ENCODE results near the gene ITGA7. TPM values are rescaled to one million over a fixed set of nuclear protein-coding genes. Genes with fewer than 3 reads are reported as not detected.

ITGA7 gene
- polyA plus RNA-seq, 1 experiment: 11.6 TPM

DNA sequence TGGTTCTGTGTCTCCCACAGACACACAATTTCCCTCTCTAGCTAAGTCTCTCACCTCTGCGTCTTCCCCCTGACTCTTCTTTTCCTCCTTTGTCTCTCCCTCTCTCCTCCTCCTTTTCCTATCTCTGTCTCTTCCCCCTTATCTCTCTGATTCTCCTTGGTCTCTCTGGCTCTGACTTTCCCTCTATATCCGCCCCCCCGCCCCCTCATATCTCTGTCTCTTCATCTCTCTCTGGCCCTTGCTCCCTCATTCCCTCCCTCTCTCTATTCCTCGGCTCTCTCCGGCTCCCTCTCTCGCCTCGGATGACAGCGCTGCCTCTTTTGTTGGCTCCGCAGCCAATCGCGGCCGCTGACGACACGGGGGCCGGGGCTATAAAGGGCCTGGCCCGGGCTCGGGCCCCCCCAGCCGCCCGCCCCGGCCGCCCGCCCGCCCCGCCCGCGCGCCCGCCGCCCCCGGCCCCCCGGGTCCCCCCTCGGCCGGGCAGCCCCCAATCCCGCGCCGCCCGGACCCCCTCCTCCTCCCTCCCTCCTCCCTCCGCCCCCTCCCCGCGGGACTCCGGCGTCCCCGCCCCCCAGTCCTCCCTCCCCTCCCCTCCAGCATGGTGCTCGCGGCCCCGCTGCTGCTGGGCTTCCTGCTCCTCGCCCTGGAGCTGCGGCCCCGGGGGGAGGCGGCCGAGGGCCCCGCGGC lies 35.2 kb upstream of the ITGA7 start, which contains the start of gene GDF11:
TSS of gene GDF11 (plus strand) at position 404 of the 687 bp plus-strand sequence. CDS start at position 599, 195 bp downstream.
- Histone ChIP-seq H3K4me3 (ENCODE audit: low read depth, low read length) (peak within 1 kb of the TSS; percentile 54), H3K36me3 (ENCODE audit: control insufficient read depth, insufficient read depth, low read length) (no peaks in the 10 kb centered on the region), H3K27me3 (ENCODE audit: control insufficient read depth, insufficient read depth, low read length) (no peaks in the 10 kb centered on the region)
- ChIA-PET POLR2A (interaction anchor here (0.6 kb wide), 1 partner anchor 242 kb away, joined by 5 read pairs; no protein-coding TSS in a partner anchor), CTCF (interaction anchor here (0.8 to 10.9 kb wide), 11 partner anchors 9 to 287 kb away, joined by 3 to 86 read pairs (median 3); partner anchors contain the start of genes DGKA, DNAJC14, SARNP and SUOX)
- TF ChIP-seq, protein P1, sequence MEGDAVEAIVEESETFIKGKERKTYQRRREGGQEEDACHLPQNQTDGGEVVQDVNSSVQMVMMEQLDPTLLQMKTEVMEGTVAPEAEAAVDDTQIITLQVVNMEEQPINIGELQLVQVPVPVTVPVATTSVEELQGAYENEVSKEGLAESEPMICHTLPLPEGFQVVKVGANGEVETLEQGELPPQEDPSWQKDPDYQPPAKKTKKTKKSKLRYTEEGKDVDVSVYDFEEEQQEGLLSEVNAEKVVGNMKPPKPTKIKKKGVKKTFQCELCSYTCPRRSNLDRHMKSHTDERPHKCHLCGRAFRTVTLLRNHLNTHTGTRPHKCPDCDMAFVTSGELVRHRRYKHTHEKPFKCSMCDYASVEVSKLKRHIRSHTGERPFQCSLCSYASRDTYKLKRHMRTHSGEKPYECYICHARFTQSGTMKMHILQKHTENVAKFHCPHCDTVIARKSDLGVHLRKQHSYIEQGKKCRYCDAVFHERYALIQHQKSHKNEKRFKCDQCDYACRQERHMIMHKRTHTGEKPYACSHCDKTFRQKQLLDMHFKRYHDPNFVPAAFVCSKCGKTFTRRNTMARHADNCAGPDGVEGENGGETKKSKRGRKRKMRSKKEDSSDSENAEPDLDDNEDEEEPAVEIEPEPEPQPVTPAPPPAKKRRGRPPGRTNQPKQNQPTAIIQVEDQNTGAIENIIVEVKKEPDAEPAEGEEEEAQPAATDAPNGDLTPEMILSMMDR (IDR thresholded peaks at IDR 0.05; ENCODE audit: insufficient read depth, low read depth, low read length): no peak
- DNase-seq (ENCODE audit: low read depth): no peak

DNA sequence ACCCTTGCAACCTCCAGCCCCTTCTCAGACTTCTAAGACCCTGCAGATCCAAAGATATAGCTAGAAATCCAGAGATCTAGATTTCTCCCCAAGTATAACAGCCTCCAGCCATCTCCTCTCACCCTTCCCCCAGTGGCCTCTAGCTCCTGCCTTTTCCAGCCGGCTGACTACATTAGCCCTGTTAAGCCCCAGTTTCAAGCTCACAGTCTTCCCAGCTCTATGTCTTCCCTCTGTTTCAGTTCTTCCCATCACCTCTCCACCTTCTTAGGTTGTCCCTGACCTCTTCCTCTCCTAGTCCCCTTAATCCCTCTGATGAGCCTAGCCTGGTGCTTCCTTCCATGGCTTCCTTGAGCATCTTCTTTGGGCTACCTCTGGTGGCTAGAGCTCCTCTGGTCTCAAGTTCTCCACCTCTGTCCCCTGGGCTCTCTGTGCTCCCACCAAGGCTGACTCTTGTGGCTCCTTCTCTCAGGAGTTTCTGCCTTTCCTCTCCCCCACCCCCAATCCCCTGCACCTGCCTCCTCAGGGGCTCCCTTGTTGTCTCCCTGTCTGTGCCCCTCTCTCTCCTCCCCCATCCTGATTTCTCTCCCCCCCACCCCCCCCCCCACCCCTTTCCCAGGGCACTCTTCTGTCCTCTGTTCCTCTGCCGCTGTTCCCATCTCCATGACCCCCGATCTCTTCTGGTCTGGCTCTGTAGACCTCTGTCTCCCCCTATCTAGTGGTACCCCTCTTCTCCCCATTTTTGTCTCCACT lies 34.4 kb upstream of the ITGA7 start:
- DNase-seq (ENCODE audit: low read depth): no peak
- POLR2A ChIA-PET: interaction anchor here (0.6 kb wide), 1 partner anchor 243 kb away, joined by 5 read pairs; no protein-coding TSS in a partner anchor

DNA sequence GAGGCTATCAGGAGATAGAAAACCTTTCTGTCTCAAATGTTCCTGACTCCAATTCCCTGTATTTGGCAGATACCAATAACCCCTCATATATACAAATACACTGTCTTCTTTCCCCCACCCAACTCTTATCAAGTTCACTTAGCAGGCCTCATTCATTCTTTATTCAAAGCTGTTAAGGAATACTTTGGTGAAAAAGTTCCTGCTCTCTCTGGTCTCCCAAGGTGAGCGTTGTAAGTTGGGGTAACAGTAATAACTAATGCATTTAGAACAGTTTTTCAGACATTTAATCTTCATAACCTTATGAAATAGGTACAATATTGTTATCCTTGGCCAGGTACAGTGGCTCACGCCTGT lies 31.3 kb upstream of the ITGA7 start:
- TF ChIP-seq, protein P1 (IDR thresholded peaks at IDR 0.05; ENCODE audit: insufficient read depth, low read depth, low read length): no peak
- CTCF ChIA-PET: interaction anchor here (0.8 to 10.9 kb wide), 50 partner anchors 8 to 450 kb away, joined by 3 to 86 read pairs (median 6); partner anchors contain the start of genes CD63, DGKA, DNAJC14 and IKZF4
- DNase-seq (ENCODE audit: low read depth): no peak
- no peaks in the 10 kb centered on the region for H3K36me3 ChIP-seq (ENCODE audit: control insufficient read depth, insufficient read depth, low read length)
- no peak overlapping the region for H3K4me3 ChIP-seq (ENCODE audit: low read depth, low read length)
- H3K27me3 ChIP-seq (ENCODE audit: control insufficient read depth, insufficient read depth, low read length): no peaks in the 10 kb centered on the region
- POLR2A ChIA-PET: interaction anchor here (0.6 to 1.6 kb wide), 2 partner anchors 10 to 79 kb away, joined by 4 to 5 read pairs; partner anchors contain the start of genes CD63, ORMDL2 and SARNP

More for the DNA sequence above, 34.4 kb upstream of the ITGA7 start:
- CTCF ChIA-PET: interaction anchor here (0.8 to 10.9 kb wide), 4 partner anchors 191 to 481 kb away, joined by 3 to 86 read pairs (median 4); partner anchors contain the start of genes DGKA and SUOX
- Histone ChIP-seq H3K36me3 (ENCODE audit: control insufficient read depth, insufficient read depth, low read length) (no peaks in the 10 kb centered on the region), H3K4me3 (ENCODE audit: low read depth, low read length) (peak overlapping the region; percentile 54), H3K27me3 (ENCODE audit: control insufficient read depth, insufficient read depth, low read length) (no peaks in the 10 kb centered on the region)
- TF ChIP-seq, protein P1 (IDR thresholded peaks at IDR 0.05; ENCODE audit: insufficient read depth, low read depth, low read length): no peak

DNA sequence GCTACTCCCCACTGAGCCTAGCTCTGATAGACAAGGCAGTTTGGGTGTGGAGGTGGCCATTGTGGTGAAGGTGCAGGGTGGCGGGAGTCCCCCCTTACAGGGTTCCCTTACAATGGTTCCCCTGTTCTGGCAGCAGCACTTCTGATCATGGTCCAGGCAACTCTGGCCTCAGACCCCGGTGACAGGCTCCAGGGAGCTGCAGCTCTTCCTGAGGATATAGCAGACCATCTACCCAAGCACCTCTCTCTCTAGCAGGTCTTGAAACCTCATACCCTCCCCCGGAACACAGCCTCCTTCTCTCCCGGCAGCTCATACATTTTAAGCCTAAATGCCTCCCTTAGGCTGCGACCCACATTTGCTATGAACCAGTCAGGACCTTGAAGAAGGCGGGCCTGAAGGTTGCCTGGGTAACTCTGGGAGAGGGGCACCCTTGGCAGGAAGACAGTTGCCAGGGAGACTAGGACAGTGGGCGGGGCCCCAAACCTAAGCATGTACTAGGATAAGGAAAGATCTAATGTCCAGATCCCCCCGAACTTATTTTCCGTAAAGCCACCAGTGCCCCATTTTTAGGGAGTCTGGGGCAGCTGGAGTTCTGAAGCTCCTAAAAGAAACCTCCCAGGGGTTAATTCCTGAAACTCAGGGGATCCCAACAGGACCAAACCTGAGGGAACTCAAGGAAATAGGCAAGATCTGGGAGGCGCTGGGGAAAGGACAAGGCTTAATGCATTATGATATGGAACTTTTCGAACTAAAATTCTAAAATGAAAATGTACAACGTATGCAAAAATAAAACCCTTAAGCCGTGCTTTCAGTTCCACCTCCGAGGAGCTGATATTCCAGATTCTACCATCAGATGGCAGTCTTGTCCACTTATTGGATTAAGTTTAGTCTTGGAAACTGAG lies 30.7 kb upstream of the ITGA7 start:
- DNase-seq (ENCODE audit: low read depth): no peak
- H3K27me3 ChIP-seq (ENCODE audit: control insufficient read depth, insufficient read depth, low read length): no peaks in the 10 kb centered on the region
- H3K36me3 ChIP-seq (ENCODE audit: control insufficient read depth, insufficient read depth, low read length): no peaks in the 10 kb centered on the region
- peak overlapping the region; percentile 58 for H3K4me3 ChIP-seq (ENCODE audit: low read depth, low read length)
- ChIA-PET POLR2A (interaction anchor here (0.6 to 1.6 kb wide), 4 partner anchors 9 to 1891 kb away, joined by 4 to 6 read pairs (median 4); partner anchors contain the start of genes CD63, ORMDL2 and SARNP), CTCF (interaction anchor here (0.8 to 10.9 kb wide), 58 partner anchors 9 to 451 kb away, joined by 3 to 86 read pairs (median 5); partner anchors contain the start of genes CD63, DGKA, DNAJC14 and MMP19)
- TF ChIP-seq, protein P1 (IDR thresholded peaks at IDR 0.05; ENCODE audit: insufficient read depth, low read depth, low read length): peak; percentile 67
